Panc1 (cell line): Measurements from ENCODE around the gene ZGRF1. TPM values are rescaled to one million over a fixed set of nuclear protein-coding genes. Genes with fewer than 3 reads are reported as not detected.

Experiments used
- ATAC-seq: fragments of 200-7000 bp; cut with Tn5 transposase; 2 replicates; pipeline ENCODE4 v1.9.1; 2020; ENCODE audit warnings: mild to moderate bottlenecking, moderate library complexity
- BruUV-seq: library from RNA; stranded (reverse); fragments of 400-500 nt; replicated peaks from 2 replicates; lab custom pipeline; 2021; lab: Mats Ljungman, UMichigan
- CTCF ChIA-PET: fragments of 300-600 bp; sonication (Branson Sonifier 250); formaldehyde crosslinking; loops from one replicate; lab custom pipeline; 2022; ENCODE audit warnings: antibody characterized with exemption; lab: Charles Lee
- POLR2A ChIA-PET: fragments of 300-600 bp; sonication (Branson Sonifier 250); formaldehyde crosslinking; loops from one replicate; lab custom pipeline; 2022; ENCODE audit warnings: antibody characterized with exemption; lab: Charles Lee
- DNase-seq: peaks from one replicate; pipeline ENCODE4 v3.0.0-alpha.2; 2010; ENCODE audit warnings: low read depth, low spot score
- H3K27ac ChIP-seq: 2 replicates; pipeline ENCODE4 v1.5.1; 2011; ENCODE audit warnings: mild to moderate bottlenecking, low read length, inconsistent platforms
- H3K27me3 ChIP-seq: fragments of 200-500 bp; sonication (Bioruptor generic); 2 replicates; pipeline ENCODE4 v1.6.0; 2014; ENCODE audit warnings: low read length, inconsistent platforms; ENCODE audit not compliant: control insufficient read depth, insufficient read depth
- H3K36me3 ChIP-seq: fragments of 200-500 bp; sonication (Bioruptor generic); 2 replicates; pipeline ENCODE4 v1.5.1; 2014; ENCODE audit warnings: inconsistent platforms, mild to moderate bottlenecking, low read length, moderate library complexity; ENCODE audit not compliant: control insufficient read depth, insufficient read depth
- H3K4me1 ChIP-seq: 2 replicates; pipeline ENCODE4 v1.5.1; 2011; ENCODE audit warnings: inconsistent platforms, mild to moderate bottlenecking, low read length, moderate library complexity; ENCODE audit not compliant: control insufficient read depth, insufficient read depth
- H3K4me3 ChIP-seq, 2 experiments: 2 replicates each; pipeline ENCODE4 v1.5.1; 2011 to 2012; ENCODE audit warnings: low read depth in 2 of 2, low read length in 2 of 2, mild to moderate bottlenecking in 2 of 2, inconsistent platforms in 1 of 2, moderate library complexity in 1 of 2
- H3K9me3 ChIP-seq: fragments of 200-500 bp; sonication (Bioruptor generic); 2 replicates; pipeline ENCODE4 v1.5.1; 2014; ENCODE audit warnings: low read depth, mild to moderate bottlenecking, inconsistent platforms, low read length, moderate library complexity; ENCODE audit not compliant: control insufficient read depth, insufficient read depth
- CTCF ChIP-seq: fragments of 450-650 bp; IDR thresholded peaks from 2 replicates; pipeline ENCODE4 v1.5.1; 2017; ENCODE audit warnings: mild to moderate bottlenecking
- POLR2AphosphoS5 ChIP-seq: IDR thresholded peaks from 2 replicates; pipeline ENCODE4 v1.6.1; 2012; ENCODE audit warnings: mild to moderate bottlenecking, low read depth, low read length, moderate library complexity
- REST ChIP-seq, 2 experiments: IDR thresholded peaks; 2 replicates each; pipeline ENCODE4 v1.6.1; 2011 to 2012; ENCODE audit warnings: low read depth in 2 of 2, control low read depth in 1 of 2, low read length in 1 of 2, mild to moderate bottlenecking in 1 of 2, moderate library complexity in 1 of 2; ENCODE audit not compliant: insufficient read depth in 1 of 2
- SIN3A ChIP-seq: IDR thresholded peaks from 2 replicates; pipeline ENCODE4 v1.6.1; 2012; ENCODE audit warnings: low read depth, mild to moderate bottlenecking, low read length, moderate library complexity, borderline replicate concordance; ENCODE audit not compliant: insufficient read depth
- TCF7L2 ChIP-seq: IDR thresholded peaks from 2 replicates; pipeline ENCODE4 v1.6.1; 2011; ENCODE audit warnings: mild to moderate bottlenecking, low read depth, low read length, inconsistent platforms
- in situ Hi-C: cut with HindIII; loops from 2 replicates; pipeline ENCODE4 v1.10.0; 2016; ENCODE audit warnings: low sequenced_read_pairs, low pct_unique_long_range_greater_than_20kb
- intact Hi-C: fragments of 100-400 bp; cut with micrococcal nuclease; formaldehyde crosslinking; loops from one replicate; pipeline ENCODE4 v1.10.0; 2022; ENCODE audit not compliant: unreplicated experiment
- total RNA-seq: library from RNA; stranded (reverse); gene quantifications from one replicate; pipeline ENCODE4 v1.2.1, GENCODE V29; 2021; ENCODE audit not compliant: unreplicated experiment

The ZGRF1 gene
- total RNA-seq, 1 experiment from 2014 or later: 7.4 TPM

GRCh38 chr4:112532267-112532666, 104.4 kb downstream of the ZGRF1 start:
- Histone ChIP-seq H3K27ac (no peak overlapping the region), H3K4me1 (no peaks in the 10 kb centered on the region), H3K4me3 (no peak overlapping the region), H3K9me3 (no peaks in the 10 kb centered on the region), H3K27me3 (no peaks in the 10 kb centered on the region; the same call in 1 of the 2 replicates), H3K36me3 (no peaks in the 10 kb centered on the region)
- intact Hi-C loops (no loop called here), in situ Hi-C loops (no loop called here)
- no peak for ATAC-seq
- CTCF ChIA-PET: no interaction called here
- no peak for TF ChIP-seq REST (IDR thresholded peaks at IDR 0.05; ENCODE audit: insufficient read depth in 1 of 2, low read depth in 2 of 2, low read length in 1 of 2)
- no TSS peak for BruUV-seq
- POLR2A ChIA-PET: no interaction called here
- DNase-seq: no peak

DNA sequence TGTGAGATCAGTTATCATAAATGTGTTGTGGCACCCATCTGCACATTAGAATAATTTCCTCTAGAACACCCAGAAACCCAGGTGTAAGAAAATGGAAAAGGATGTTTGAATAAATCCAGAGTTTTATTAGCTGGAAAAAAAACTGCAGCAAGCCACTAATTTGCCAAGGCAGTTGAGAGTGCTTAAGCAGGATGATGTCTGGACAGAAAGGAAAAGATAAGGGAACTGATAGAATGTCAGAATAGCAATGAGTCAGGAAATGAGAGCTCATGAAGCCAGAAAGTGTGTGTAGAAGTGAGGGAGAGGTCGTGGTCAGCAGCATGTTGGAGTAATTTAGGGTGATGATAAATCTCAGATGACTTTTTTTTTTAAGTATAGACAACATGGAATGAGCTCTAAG, 105.6 kb downstream of the ZGRF1 start:
- DNase-seq: no peak
- TF ChIP-seq POLR2AphosphoS5 (no peak), REST (IDR thresholded peaks at IDR 0.05; ENCODE audit: insufficient read depth in 1 of 2, low read depth in 2 of 2, low read length in 1 of 2) (no peak), SIN3A (no peak), TCF7L2 (no peak), CTCF (no peak)
- intact Hi-C loops: no loop called here
- Histone ChIP-seq H3K27ac (no peak overlapping the region), H3K27me3 (no peaks in the 10 kb centered on the region; the same call in 1 of the 2 replicates), H3K4me1 (no peaks in the 10 kb centered on the region), H3K9me3 (no peaks in the 10 kb centered on the region), H3K4me3 (no peak overlapping the region), H3K36me3 (no peaks in the 10 kb centered on the region)
- ATAC-seq: no peak
- ChIA-PET POLR2A (no interaction called here), CTCF (no interaction called here)
- in situ Hi-C loops: no loop called here
- no TSS peak for BruUV-seq
